Stimulated activated CD4-positive, alpha-beta T cell treated with anti-CD3 and anti-CD28 coated beads, Interleukin-1b, Interleukin-23, amount 100 ng/mL, for 48 hours (primary cell): ENCODE results near the gene CRADD.
"Not testable (repeated sequence)": the region's sequence is repeated elsewhere in the genome, so short reads cannot be mapped to it uniquely, and the experiment has no call there.

Experiments
- DNase-seq: peaks from one replicate; pipeline ENCODE4 v3.0.0-alpha.2; 2020

CRADD gene

GRCh38 chr12:93912086-93912733 is 235.0 kb downstream of the CRADD start:
- no peak for DNase-seq

GRCh38 chr12:93913845-93914244 is 236.7 kb downstream of the CRADD start:
- no peak for DNase-seq

DNA sequence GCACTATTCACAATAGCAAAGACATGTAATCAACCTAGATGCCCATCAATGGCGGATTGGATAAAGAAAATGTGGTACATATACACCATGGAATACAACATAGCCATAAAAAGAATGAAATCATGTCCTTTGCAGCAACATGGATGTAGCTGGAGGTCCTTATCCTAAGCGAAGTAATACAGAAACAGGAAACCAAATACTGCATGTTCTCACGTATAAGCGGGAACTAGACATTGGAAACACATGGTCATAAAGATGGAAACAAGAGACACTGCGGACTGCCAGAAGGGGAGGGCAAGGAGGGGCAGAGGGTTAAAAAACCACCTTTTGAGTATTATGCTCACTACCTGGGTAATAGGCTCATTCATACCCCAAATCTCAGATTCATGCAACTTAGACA is 237.1 kb downstream of the CRADD start:
- no peak for DNase-seq

GRCh38 chr12:93915411-93915810 is 238.2 kb downstream of the CRADD start:
- no peak for DNase-seq

- no peak for DNase-seq
Measured at GRCh38 chr12:93916402-93916801, 239.2 kb downstream of the CRADD start.

- no peak for DNase-seq
Measured at GRCh38 chr12:93918262-93918661, 241.1 kb downstream of the CRADD start.

DNA sequence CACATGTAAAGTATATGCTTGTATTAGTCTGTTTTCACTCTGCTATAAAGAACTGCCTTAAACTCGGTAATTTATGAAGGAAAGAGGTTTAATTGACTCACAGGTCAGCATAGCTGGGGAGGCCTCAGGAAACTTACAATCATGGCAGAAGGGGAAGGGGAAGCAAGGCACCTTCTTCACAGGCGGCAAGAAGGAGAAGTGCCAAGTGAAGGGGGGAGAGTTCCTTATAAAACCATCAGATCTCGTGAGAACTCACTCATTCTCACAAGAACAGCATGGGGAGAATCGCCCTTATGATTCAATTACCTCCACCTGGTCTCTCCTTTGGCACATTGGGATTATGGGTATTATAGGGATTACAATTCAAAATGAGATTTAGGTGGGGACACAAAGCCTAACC is 241.7 kb downstream of the CRADD start:
- DNase-seq, result no peak

DNA sequence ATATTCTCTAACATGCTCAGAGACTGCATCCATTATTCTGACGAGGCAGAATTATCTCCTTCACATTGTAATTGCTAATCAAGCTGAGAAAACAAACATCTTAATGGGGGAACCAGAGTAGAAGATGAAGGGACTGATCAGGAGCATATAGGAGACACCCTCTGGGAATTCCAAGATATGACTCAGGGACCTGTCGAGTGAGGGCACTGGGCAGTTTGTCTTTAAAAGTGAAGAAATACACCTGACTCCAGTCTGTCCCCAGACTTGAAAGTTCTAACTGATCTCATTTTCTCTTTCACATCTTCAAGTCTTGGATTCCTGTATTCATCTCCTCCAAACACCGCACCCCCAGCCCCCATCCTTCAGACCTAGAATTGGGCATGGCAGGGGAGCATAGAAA is 244.3 kb downstream of the CRADD start:
- no peak for DNase-seq

DNA sequence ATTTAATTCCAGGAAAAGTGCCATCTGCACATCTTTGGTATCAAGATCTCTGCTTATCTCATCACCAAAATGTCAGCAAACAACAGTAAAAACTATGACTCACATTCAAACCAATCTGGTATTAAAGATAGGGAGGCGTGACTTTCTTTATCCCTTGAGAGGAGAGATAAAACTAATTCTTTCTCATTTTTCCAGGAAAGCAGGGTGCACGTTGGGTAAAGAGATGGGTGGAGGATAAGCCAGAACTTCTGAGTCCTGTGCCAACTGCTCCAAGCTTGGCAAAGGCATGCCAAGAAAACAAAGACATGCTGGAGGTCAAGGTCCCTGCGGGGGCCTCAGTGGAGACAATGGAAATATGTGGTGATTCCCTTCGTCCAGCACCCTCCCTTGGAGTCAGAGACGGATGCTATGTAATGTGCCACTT is 245.4 kb downstream of the CRADD start:
- DNase-seq, result no peak

DNA sequence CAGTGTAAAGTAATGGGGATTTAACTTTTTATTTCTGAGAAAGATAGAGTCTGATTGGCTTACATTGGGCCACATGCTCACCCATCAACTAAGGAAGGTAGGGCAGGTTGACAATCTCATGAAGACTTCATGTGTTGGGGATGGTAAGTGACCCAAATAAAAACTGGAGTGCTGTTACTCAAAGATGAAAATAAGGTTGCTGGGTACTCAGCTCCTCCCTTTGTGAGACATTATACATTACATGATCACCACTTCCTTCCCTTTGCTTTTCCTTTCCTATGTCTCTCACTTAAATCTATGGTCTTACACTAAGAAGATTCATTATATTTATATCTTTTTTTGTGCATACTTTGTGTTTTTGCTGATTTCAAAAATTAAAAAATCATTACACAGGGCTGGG is 247.2 kb downstream of the CRADD start:
- no peak for DNase-seq

GRCh38 chr12:93925585-93926205 is 248.5 kb downstream of the CRADD start:
- DNase-seq, result no peak

DNA sequence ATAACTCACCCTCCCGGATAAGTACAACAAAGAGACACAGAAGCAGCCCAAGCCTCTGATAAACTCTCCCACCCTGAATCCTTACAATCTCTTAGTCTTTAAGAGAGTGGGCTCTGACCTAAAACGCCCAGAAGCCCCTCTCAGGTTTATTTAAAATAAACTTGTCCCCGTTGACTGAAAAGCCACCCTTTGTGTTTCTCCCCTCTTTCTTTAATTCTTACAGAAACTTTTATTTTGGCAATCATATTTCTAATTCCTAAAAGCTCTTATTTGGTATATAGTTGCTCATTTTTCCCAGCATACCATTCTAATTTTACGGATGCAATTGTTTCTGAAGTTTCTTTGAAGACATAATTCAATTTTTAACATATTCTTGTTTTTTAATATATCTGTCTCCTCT is 249.1 kb downstream of the CRADD start:
- DNase-seq, result no peak

GRCh38 chr12:93929081-93929480 is 251.9 kb downstream of the CRADD start:
- DNase-seq, result not testable (repeated sequence)

- DNase-seq, result no peak
Measured at GRCh38 chr12:93937812-93938211, 260.6 kb downstream of the CRADD start.

- no peak for DNase-seq
Measured at GRCh38 chr12:93938317-93938716, 261.1 kb downstream of the CRADD start.

GRCh38 chr12:93938931-93939330 is 261.8 kb downstream of the CRADD start:
- DNase-seq, result no peak

GRCh38 chr12:93939641-93940325 is 262.6 kb downstream of the CRADD start:
- no peak for DNase-seq

DNA sequence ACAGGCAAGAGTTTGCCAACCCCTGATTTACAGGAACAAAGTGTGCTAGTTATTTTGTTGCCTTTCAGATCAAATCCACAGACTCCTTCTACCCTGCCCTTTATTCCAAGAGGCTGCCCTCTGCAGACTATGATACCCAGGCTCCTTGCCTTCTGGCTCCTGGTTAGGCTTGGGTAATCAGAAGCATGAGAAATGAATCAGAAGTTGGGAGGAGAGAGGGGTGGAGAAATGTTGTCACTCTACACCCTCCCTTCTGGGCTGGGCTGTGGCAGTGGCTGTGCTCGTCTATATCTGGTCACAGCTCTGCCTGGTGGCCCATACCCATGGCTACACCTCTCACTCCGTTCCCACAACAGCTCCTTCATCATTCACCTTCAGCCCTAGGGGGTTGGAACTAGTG is 266.6 kb downstream of the CRADD start:
- DNase-seq, result no peak

- DNase-seq, result no peak
Measured at GRCh38 chr12:93944201-93944600, 267.0 kb downstream of the CRADD start.
